ENCODE measurements around the gene NMT2.
A peak's percentile ranks its signal among the peaks of the same experiment; 100 is the strongest.

NMT2 gene

DNA sequence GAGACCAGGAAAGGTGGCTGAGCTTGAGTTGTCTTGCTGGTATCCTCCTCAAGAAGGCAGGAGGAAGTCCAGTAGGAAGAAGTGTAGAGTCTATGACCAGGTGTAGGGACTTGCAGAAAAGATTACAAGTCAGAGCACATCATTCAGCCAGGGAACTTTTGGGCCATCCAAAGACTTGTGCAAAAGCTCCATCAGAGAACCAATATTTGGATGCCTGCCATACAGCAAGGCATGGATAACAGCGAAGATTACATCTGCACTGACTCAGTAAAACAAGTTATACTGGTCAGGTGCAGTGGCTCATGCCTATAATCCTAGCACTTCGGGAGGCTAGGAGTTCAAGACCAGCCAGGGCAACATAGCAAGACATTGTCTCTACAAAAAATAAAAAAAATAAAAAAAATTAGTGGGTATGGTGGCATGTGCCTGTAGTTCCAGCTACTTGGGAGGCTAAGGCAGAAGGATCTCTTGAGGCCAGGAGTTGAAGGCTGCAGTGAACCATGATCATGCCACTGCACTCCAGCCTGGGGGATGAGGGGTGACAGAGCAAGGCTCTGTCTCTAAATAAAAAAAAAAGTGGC, 13.2 kb upstream of the NMT2 start:
- DNase-seq (ENCODE audit: low spot score) = no peak

DNA sequence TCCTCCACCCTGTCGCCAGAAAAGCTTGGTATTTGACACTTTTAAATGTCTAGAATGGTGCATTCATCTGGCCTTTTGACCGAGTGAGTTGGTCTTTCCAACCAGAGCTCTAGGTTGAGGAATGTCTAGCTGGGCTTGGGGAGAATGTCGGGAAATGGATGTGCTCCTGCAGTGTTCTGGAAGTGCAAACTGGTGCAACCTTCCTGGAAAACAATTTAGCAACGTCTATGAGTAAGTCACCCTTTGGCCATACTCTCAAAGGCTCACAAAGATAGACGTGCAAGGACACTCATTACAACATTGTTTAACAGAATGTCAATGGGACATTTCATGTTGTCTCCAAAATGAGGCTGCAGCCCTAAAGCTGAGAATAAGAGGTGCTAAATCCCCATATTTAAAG, 12.2 kb upstream of the NMT2 start:
- no peak for DNase-seq (ENCODE audit: low spot score)

DNA sequence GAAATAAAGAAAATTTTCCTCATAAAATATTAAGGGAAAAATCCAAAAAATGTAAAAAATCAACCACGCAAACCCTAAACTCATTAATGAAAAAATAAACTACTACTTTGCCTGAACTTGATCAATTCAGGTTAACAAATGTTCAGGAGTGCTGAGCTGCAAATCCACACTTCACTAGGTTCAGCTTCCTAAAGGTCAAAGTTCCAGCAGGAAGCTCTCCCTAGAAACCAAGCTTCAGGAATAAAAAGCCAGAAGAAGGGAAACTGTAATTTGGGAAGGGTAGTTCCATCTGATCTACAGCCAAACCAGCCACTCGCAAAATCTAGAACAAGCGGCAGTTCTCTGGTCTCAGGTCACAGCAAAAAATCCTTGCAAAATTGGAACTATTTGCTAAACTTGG, 7.8 kb upstream of the NMT2 start:
- no peak for DNase-seq (ENCODE audit: low spot score)

DNA sequence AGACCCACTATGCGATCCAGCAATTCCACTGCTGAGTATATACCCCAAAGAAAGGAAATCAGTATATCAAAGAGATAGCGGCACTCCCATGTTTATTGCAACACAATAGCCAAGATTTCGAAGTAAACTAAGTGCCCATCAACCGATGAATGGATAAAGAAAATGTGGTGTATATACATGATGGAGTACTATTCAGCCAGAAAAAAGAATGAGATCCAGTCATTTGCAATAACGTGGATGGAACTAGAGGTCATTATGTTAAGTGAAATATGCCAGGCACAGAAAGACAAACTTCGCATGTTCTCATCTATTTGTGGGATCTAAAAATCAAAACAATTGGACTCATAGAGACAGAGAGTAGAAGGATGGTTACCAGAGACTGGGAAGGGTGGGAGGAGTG, 7.1 kb upstream of the NMT2 start:
- no peak for DNase-seq (ENCODE audit: low spot score)

DNA sequence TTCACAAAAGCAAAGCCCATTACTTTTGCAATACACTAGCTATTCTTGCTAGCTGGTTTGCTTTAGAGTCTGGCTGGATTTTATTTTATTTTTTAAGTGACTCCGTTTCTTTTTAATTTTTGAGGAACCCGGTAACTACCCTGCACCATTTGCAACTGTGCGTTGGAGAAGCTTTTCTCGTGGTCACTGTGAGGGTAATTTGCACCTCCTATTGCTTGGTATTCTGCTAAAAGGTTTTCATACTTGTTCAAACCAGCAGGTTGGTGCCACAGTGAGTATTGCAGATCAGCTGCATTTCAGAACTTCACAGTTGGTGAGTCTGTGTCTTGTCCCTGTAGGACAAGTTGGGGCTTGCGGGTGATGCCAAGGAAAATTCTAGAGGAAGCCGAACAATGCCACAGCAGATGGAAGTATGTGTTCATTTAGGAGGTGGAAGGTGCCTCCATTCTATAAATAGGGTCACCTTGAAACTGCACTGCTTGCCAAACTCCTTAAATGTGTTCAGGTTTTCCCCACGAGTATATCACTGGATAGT, 3.9 kb upstream of the NMT2 start:
- DNase-seq (ENCODE audit: low spot score) = no peak

DNA sequence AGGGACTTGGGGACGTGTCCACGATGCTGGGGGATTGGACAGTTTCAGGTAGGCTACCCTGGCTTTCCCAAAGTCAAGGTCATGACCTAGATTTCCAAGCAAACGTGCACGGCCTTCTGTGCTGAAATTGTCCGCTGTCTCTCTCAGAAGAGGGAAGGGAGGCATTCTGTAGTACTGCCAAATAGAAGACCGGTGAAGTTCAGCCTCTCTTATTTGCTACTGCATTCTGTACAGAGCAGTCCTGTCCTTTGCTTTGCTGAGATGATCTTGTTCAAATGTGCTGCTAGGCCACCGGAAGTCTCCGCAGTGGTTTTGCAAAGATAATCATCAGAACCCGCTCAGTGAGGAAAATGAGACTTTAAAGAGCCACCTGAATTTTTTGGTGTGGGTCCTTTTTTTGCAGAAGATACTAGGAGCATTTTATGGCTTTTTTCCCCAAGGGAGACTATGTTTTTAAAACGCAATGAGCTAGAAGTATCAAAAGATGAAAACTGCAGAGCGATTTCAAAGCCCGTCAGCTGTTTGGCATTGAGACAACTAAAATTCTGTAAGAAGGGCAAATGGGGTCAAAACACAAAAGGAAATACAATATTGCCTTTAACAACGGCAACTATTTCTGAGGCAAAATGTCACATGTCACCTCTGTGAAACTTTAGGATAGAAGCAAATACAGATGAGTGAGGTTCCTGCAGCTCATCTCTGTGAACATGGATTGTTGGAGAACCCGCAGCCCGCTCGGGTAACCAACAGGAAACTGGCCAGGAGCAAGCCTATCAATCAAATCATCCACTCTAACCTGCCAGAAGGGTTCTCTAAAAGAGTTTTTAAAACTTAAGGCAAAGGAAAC, 1.3 kb upstream of the NMT2 start:
- DNase-seq (ENCODE audit: low spot score) = no peak

DNA sequence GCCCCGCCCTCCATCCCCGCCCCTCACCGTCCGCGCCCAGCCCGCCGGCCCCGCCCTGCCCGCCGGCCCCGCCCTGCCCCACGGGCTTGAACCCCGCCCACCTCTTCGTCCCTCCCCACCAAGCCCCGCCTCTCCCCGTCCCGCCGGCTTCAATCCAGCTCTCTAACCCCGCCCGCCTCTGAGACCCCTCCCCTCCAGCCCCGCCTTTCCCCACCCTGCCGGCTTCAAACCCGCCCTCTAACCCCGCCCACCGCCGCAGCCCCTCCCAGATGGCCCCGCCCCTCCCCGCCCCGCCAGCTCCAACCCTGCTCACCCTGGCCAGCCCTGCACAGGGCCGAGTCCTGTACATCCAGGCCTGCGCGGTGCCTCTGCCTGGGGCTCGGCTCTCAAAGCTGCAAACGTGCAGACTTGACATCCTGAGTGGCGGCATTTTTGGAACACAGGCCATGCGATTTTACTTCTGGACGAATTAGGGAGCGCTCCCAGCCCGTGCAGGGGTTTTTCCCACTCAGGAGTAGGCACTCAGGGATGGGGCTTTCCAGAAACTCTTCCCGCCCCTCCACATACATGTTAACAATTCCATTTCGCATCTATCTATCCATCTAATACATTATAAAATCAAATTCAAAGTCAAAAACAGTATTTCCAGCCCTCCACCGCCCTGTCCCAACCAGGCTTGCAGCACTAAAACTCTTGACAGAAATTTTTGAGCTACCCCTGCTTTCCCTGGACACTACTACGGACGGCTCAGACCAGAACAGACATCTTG, 477 bp upstream of the NMT2 start:
- peak; percentile 99 for DNase-seq (ENCODE audit: low spot score)

DNA sequence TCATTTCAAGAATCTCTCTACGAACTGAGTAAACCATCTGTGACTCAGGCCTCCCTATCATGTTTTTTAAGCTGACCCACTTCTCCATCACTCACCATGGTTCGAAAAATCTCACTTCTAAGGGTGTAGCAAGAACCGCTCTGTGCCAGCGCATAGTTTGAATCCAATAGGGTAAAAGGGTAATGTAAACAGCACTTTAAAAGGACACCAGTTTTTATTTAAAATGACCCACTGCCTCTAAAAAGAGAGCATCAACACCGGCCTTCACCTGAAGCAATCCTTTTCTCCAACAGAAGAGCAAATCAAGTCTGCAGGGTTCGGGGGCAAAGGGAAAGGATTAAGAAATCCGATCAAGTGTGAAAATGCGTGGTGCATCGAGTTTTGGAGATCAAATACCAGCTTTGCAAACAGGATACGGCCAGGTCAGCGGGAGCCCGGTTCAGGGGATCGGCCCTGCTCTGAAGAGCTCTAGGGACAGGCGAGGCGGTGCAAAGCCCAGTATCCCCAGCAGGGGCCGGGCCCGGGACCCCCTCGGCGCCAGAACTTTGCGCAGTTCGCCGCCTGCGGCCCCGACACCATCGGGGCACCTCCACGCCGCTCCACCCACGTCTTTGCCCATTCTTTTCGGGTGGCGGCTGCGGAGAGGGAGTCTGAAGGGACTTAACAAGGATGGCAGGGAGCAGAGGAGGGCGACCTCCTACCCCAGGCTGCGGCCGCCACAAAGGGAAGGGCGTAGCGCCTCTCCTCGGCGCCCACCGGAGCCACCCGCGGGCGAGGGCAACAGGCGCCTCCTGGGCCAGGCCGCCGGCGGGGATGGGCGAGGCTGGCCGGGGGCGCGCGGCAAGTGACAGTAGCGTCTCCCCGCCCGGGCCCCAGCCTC, 842 bp downstream of the NMT2 start:
- peak; percentile 87 for DNase-seq (ENCODE audit: low spot score)

DNA sequence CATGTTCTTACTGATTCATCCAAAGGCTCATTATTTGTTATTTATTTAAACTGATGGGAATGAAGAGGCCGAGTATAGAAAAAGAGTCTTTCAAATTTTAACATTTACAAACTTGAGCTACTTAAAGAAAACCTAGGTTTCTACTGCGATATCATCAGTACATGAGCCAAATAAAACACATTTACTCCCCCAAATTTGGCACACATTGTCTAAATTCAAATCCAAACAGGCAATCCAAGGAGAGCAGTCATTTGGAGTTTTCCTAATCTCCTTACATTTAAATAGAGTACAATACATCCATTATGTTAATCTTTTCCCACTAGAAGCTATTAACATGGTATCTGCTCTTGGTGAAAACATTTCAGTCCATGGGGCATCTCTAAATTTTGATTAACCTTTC, 2.2 kb downstream of the NMT2 start:
- DNase-seq (ENCODE audit: low spot score) = no peak

DNA sequence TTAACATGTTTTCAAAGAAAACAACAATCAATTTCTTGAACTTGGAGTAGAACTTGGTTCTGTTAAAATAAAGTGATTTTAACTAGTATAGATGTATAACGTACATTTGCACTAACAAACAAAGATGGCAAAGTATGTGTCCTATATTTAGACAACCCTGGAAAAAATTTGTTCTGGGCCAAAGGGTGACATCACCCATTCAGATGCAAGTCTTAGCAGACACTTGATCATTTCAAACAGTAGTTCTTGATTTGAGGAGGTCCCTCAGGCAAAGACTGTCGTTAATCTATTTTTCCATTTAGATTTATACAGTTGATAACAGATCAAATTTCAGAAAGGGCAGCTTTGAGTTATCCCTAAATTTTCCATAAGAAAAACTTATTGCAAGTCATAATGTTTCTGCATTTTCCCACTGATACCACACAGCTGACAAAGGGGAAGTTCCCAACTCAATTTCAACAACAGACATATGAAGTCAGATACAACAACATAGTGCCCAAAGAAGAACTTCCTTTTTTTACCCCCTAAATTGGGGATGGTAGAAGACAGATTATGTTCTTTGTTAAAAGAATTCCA, 5.2 kb downstream of the NMT2 start:
- DNase-seq (ENCODE audit: low spot score) = no peak

DNA sequence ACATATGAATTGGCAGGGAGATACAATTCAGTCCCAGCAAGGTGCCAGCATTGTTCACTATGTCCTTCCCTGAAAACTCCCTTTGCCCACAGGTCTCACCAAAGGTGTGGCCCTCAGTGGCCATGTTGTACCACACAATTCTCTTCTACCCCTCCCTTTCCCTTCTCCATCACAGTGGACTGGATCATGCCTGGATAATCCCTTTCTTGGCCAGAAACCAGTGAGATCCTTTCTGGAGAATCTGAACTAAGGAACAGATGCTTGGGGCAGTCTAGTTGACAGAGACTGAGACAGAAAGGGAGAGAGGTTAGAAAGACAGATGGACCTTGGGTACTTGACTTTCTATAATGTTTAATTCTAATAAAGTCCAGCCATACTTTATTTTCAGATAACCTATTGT, 9.5 kb downstream of the NMT2 start:
- DNase-seq (ENCODE audit: low spot score) = no peak

DNA sequence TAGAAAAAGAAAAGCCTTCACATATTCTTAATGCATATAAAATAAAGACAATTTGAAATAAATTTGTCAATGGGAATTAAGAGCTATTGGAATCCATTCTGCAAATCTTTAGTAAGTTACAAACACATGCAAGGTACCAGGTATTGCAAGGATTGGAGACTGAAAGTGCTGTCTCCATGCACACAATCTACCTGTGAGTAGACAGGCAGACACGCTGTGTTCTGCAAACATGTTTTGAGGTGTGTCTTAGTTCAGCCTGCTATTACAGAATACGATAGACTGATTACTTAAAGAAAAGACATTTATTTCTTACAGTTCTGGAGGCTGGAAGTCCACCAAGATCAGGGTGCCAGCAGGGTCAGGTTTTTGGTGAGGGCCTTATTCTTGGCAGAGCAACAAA, 10.0 kb downstream of the NMT2 start:
- no peak for DNase-seq (ENCODE audit: low spot score)

DNA sequence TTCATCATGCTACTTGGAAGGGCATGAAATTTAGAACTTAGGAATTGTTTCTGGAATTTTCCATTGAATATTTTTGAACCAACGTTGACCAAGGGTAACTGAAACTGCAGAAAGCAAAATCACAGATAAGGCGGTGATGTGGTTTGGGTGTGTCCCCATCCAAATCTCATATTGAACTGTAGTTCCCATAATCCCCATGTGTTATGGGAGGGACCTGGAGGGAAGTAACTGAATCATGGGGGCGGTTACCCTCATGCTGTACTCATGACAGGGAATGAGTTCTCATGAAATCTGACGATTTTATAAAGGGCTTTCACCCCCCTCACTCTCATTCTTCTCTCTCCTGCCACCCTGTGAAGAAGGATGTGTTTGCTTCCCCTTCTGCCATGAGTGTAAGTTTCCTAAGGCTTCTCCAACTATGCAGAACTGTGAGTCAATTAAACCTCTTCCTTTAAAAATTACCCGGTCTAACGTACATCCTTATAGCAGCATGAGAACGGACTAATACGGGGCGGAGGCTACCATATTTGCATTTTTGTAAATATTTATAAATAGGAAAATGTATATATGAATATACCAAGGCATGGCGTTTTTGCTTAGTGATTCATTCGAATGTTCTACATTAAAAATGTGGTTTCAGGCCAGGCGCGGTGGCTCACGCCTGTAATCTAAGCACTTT, 12.4 kb downstream of the NMT2 start:
- DNase-seq (ENCODE audit: low spot score) = no peak

DNA sequence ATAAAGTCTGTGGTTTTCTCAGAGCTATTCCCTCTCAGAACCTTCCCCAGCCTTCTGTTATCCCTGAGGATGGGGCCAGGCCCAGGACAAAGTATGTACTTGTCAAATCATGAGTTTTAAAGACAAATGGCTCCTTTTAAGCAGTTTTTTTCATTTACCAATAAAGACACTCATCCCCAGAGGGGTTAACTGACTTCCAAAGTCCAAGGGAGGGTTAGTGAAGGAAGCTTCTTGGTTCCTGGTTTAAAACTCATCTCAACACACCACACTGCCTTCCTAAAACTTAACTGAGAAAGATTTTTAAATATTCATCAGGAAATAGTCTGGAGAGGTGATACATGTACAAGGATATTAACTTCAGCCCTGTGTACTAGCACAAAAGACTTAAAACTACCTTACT, 15.9 kb downstream of the NMT2 start:
- no peak for DNase-seq (ENCODE audit: low spot score)

DNA sequence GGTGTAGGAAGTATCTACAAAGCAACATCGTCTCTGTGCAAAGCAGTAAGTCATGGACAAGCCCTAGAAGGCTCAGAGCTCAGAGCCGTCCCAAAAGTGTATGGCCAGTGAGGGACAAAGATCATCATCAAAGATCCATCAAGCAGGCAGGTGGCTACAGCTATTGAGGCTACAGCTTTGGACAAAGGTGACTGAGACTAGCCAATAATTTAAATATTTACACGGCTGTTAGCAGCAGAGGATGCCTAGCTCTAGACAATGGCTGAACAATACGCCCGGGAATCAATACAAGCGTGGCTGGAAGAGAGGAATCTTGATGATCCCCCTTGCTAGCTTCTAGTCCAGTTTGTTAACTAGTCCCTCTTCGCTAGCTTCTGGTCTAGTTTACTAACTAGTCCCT, 17.9 kb downstream of the NMT2 start:
- DNase-seq (ENCODE audit: low spot score) = no peak

DNA sequence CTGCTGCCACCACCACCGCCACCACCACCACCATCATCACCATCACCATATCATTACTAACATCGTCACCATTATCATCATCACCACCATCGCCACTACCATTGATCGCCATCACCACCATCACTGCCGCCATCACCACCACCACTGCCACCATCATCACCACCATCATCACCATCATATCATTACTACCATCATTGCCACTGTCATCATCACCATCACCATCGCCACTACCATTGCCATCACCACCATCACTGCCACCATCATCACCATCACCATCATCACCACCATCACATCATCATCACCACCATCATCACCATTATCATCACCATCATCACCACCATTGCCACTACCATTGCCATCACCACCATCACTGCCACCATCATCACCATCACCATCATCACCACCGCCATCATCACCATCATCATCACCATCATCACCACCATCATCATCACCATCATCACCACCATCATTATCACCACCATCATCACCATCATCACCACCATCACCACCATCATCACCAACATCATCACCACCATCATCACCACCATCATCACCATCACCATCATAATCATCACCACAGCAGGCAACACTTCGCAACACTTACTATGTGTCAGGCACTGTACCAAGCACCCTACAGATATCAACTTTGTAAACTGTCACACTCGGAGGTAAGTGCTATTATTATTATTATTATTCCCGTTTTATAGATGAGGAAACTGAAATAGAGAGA, 19.3 kb downstream of the NMT2 start:
- no peak for DNase-seq (ENCODE audit: low spot score)

DNA sequence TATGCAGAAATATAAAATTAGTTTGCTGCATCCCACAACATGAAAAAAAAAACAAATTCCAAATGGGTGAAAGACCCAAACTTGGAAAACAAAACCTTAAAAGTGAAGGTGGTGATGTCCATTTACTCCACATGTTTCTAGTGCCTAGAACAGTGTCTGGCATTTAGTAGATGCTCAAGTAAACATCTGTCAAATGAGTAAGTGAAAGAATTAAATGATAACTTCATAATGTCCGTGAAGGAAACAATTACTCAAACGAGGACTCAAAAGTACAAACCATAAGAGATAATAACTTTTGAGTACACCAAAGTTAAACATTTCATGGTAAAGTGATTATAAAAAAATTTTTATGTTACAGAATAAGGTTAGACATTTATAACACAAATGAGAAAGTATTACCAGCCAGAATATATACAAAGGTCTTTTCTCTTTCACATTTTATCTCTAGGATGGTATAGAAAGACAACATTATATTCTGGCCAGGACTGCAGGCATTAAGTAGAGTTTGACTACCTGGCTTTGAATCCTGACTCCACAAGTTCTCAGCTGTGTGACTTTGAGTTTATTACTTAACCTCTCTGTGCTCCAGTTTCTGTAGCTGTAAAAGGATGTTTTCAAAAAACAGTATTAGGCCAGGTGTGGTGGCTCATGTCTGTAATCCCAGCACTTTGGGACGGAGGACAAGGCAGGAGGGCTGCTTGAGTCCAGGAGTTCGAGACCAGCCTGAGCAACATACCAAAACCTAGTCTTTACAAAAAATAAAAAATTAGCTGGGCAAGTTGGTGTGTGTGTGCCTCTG, 20.7 kb downstream of the NMT2 start:
- no peak for DNase-seq (ENCODE audit: low spot score)

DNA sequence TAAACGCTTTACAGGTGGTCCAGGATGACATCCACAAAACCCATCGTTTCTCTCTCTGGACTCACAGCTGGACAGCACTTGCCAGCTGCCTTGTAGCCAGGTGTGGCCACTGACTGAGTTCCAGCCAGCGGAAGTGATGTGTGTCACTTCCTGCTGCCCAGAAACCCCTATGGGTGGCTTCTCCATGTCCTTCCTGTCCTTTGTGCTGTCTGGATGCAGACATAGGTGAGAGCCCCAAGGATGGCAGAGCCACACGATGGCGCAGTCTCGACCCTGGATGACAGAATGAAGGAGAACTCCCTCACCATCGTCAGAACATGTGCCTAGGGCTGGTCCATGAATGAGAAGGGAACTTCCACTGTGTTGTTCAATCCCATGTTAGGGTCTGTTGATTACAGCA, 22.1 kb downstream of the NMT2 start:
- DNase-seq (ENCODE audit: low spot score) = no peak

DNA sequence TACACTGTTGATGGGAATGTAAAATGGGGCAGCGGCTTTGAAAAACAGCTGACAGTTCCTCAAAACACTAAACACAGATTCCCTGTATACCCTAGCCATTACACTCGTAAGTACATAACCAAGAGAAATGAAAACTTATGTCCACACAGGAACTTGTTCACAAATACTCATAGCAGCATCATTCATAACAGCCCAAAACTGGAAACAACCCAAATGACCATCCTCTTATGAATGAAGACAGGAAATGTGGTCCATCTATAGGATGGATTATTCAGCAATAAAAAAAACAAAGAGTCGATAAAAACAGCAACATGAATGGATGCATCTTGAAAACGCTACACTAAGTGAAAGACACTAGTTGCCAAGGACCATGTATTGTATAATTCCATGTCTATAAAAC, 23.7 kb downstream of the NMT2 start:
- DNase-seq (ENCODE audit: low spot score) = no peak
